Activated T-cell treated with anti-CD3 and anti-CD28 coated beads for 48 hours (primary cell): ENCODE results near the gene KDF1.

Experiments used
- DNase-seq: peaks from one replicate; pipeline ENCODE4 v3.0.0-alpha.2; 2020; ENCODE audit warnings: low read depth

Gene KDF1

GRCh38 chr1:26913754-26914619, 46.3 kb downstream of the KDF1 start, which contains the start of gene NR0B2:
Gene NR0B2 (minus strand): TSS chr1:26913975. CDS start chr1:26913940, 35 bp downstream.
- DNase-seq, result no peak

GRCh38 chr1:26913389-26913753, 46.9 kb downstream of the KDF1 start:
- no peak for DNase-seq

- DNase-seq, result no peak
Observed at GRCh38 chr1:26912147-26912490, 48.1 kb downstream of the KDF1 start.

GRCh38 chr1:26911399-26912146, 48.7 kb downstream of the KDF1 start:
- no peak for DNase-seq

- no peak for DNase-seq
Observed at GRCh38 chr1:26910343-26911160, 49.7 kb downstream of the KDF1 start.

- no peak for DNase-seq
Observed at GRCh38 chr1:26909951-26910342, 50.3 kb downstream of the KDF1 start.

GRCh38 chr1:26907071-26907917, 53.0 kb downstream of the KDF1 start:
- DNase-seq, result no peak

GRCh38 chr1:26900815-26901511, 59.3 kb downstream of the KDF1 start:
- no peak for DNase-seq

GRCh38 chr1:26900001-26900814, 60.1 kb downstream of the KDF1 start, which contains the start of gene GPATCH3:
Gene GPATCH3 (minus strand): TSS chr1:26900467. CDS start chr1:26900442, 25 bp downstream.
- peak; percentile 80 for DNase-seq
